Measurements from ENCODE around the gene PRRX2.

DNA sequence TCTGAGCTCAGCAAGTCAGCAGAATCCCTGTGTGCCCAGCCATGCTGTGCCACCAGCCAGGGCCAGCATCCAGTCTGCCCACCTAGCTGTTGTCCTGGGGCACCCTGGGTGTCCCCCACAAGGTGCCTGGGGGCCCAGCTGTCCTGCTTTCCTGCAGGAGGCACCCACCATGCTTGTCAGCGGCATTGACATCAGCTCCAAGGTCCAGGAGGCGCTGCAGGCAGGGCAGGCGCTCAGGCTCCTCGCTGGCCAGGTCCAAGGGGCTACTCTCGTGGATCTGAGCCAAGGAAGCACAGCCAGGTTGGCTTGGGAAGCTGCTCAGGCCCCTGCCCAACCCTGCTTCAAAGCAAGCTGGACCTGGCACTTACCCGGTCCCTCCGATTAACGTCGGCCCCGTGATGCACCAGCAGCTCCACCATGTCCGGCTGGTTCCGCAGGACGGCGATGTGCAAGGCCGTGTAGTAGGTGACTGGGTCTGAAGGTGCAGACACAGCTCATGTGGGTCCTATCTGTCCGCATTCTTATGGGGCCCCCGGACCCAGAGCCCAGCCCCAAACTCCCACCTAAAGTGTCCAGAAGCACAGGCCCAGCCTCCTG, 26.3 kb upstream of the PRRX2 start:
- TF ChIP-seq, protein P1, sequence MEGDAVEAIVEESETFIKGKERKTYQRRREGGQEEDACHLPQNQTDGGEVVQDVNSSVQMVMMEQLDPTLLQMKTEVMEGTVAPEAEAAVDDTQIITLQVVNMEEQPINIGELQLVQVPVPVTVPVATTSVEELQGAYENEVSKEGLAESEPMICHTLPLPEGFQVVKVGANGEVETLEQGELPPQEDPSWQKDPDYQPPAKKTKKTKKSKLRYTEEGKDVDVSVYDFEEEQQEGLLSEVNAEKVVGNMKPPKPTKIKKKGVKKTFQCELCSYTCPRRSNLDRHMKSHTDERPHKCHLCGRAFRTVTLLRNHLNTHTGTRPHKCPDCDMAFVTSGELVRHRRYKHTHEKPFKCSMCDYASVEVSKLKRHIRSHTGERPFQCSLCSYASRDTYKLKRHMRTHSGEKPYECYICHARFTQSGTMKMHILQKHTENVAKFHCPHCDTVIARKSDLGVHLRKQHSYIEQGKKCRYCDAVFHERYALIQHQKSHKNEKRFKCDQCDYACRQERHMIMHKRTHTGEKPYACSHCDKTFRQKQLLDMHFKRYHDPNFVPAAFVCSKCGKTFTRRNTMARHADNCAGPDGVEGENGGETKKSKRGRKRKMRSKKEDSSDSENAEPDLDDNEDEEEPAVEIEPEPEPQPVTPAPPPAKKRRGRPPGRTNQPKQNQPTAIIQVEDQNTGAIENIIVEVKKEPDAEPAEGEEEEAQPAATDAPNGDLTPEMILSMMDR (IDR thresholded peaks at IDR 0.05): no peak
- TF ChIP-seq POLR2A (IDR thresholded peaks at IDR 0.05): no peak
